ENCODE measurements around the gene HFE.
"Not testable (repeated sequence)": the region's sequence is repeated elsewhere in the genome, so short reads cannot be mapped to it uniquely, and the experiment has no call there.

HFE gene

GRCh38 chr6:26113570-26113969 is 26.3 kb downstream of the HFE start:
- DNase-seq, result peak; percentile 17

GRCh38 chr6:26115226-26115625 is 28.0 kb downstream of the HFE start:
- DNase-seq, result no peak

- DNase-seq, result no peak
Measured at GRCh38 chr6:26116267-26116666, 29.0 kb downstream of the HFE start.

GRCh38 chr6:26118999-26119398 is 31.8 kb downstream of the HFE start:
- DNase-seq, result no peak

- not testable (repeated sequence) for DNase-seq
Measured at GRCh38 chr6:26120115-26120514, 32.9 kb downstream of the HFE start.

GRCh38 chr6:26120807-26121140 is 33.5 kb downstream of the HFE start:
- DNase-seq, result peak; percentile 19

- peak; percentile 20 for DNase-seq
Measured at GRCh38 chr6:26121141-26122004, 34.1 kb downstream of the HFE start.

GRCh38 chr6:26122005-26122388 is 34.8 kb downstream of the HFE start:
- peak; percentile 75 for DNase-seq

GRCh38 chr6:26122402-26122792 is 35.2 kb downstream of the HFE start:
- no peak for DNase-seq

- DNase-seq, result peak; percentile 99
Measured at GRCh38 chr6:26122793-26123674, 35.8 kb downstream of the HFE start.

GRCh38 chr6:26123675-26123946 is 36.4 kb downstream of the HFE start:
- DNase-seq, result no peak

GRCh38 chr6:26123947-26124780 is 36.9 kb downstream of the HFE start:
- DNase-seq, result peak; percentile 99

- DNase-seq, result peak; percentile 75
Measured at GRCh38 chr6:26124781-26125685, 37.8 kb downstream of the HFE start.

- DNase-seq, result peak; percentile 42
Measured at GRCh38 chr6:26126394-26127235, 39.4 kb downstream of the HFE start.

- DNase-seq, result no peak
Measured at GRCh38 chr6:26128013-26128771, 41.0 kb downstream of the HFE start.

GRCh38 chr6:26129656-26130055 is 42.4 kb downstream of the HFE start:
- no peak for DNase-seq

- no peak for DNase-seq
Measured at GRCh38 chr6:26130581-26131249, 43.5 kb downstream of the HFE start.

- no peak for DNase-seq
Measured at GRCh38 chr6:26131618-26132017, 44.4 kb downstream of the HFE start.

- DNase-seq, result no peak
Measured at GRCh38 chr6:26133730-26134129, 46.5 kb downstream of the HFE start.

GRCh38 chr6:26136321-26136720 is 49.1 kb downstream of the HFE start:
- DNase-seq, result no peak

Measured in hematopoietic multipotent progenitor cell treated with erythropoietin and hydrocortisone succinate and interleukin-3 and kit ligand, for 6 days (in vitro differentiated cells).